Nucleus accumbens (tissue), 56 donors: ENCODE measurements around the gene ATP5MC3.
A peak's percentile ranks its signal among the peaks of the same experiment; 100 is the strongest.

Experiments used
- DNase-seq, 56 donors: peaks; one replicate each; lab custom pipeline; 2025; lab: John Stamatoyannopoulos, UW

Gene ATP5MC3

GRCh38 chr2:175169191-175169590 is 12.3 kb downstream of the ATP5MC3 start:
- DNase-seq: no peak

- no peak for DNase-seq
Observed at GRCh38 chr2:175168564-175168945, 13.0 kb downstream of the ATP5MC3 start.

GRCh38 chr2:175167792-175168563 is 13.5 kb downstream of the ATP5MC3 start, which contains the start of gene ATF2:
Gene ATF2, minus strand, starts transcription at chr2:175168203. Its CDS starts 31,760 bp downstream, at chr2:175136443.
- peak; percentile 64 to 99 (median 96) for DNase-seq

GRCh38 chr2:175167076-175167791 is 14.3 kb downstream of the ATP5MC3 start:
- peak in 31 of 56 donors; percentile 15 to 69 (median 39) for DNase-seq

- no peak for DNase-seq
Observed at GRCh38 chr2:175166216-175166824, 15.2 kb downstream of the ATP5MC3 start.

GRCh38 chr2:175164235-175164634 is 17.3 kb downstream of the ATP5MC3 start:
- no peak for DNase-seq

- DNase-seq: no peak
Observed at GRCh38 chr2:175158894-175159293, 22.6 kb downstream of the ATP5MC3 start.

GRCh38 chr2:175156534-175156933 is 25.0 kb downstream of the ATP5MC3 start:
- DNase-seq: no peak

GRCh38 chr2:175154661-175155082 is 26.8 kb downstream of the ATP5MC3 start:
- no peak for DNase-seq

GRCh38 chr2:175152242-175152641 is 29.3 kb downstream of the ATP5MC3 start:
- no peak for DNase-seq

- DNase-seq: no peak
Observed at GRCh38 chr2:175151791-175152190, 29.7 kb downstream of the ATP5MC3 start.

GRCh38 chr2:175147186-175147585 is 34.3 kb downstream of the ATP5MC3 start:
- no peak for DNase-seq

- no peak for DNase-seq
Observed at GRCh38 chr2:175143678-175144077, 37.8 kb downstream of the ATP5MC3 start.

- DNase-seq: no peak
Observed at GRCh38 chr2:175143191-175143590, 38.3 kb downstream of the ATP5MC3 start.

GRCh38 chr2:175140332-175140731 is 41.2 kb downstream of the ATP5MC3 start:
- DNase-seq: no peak

GRCh38 chr2:175137793-175138192 is 43.7 kb downstream of the ATP5MC3 start:
- DNase-seq: no peak

GRCh38 chr2:175136334-175137215 is 44.9 kb downstream of the ATP5MC3 start:
- no peak for DNase-seq

- DNase-seq: no peak
Observed at GRCh38 chr2:175135862-175136261, 45.6 kb downstream of the ATP5MC3 start.

- no peak for DNase-seq
Observed at GRCh38 chr2:175135177-175135576, 46.3 kb downstream of the ATP5MC3 start.

GRCh38 chr2:175131252-175131651 is 50.3 kb downstream of the ATP5MC3 start:
- no peak for DNase-seq
